Measurements from ENCODE around the gene WNT9B. TPM values are rescaled to one million over a fixed set of nuclear protein-coding genes. Genes with fewer than 3 reads are reported as not detected.

Gene WNT9B
- polyA plus RNA-seq, 1 donor from 2014 or later, result not detected

- Mint-ChIP-seq H3K4me1 (peaks cover 0 to under 1% (median 0%) of the 10 kb centered on the region in 3 donors), H3K9me3 (no peaks in the 10 kb centered on the region), H3K36me3 (no peaks in the 10 kb centered on the region), H3K4me3 (no peak overlapping the region), H3K27ac (no peak overlapping the region), H3K27me3 (peaks cover 26% of the 10 kb centered on the region)
Measured at GRCh38 chr17:46857600-46857999, 6.2 kb downstream of the WNT9B start.

- Mint-ChIP-seq H3K27ac (no peak overlapping the region), H3K36me3 (no peaks in the 10 kb centered on the region), H3K4me3 (no peak overlapping the region), H3K9me3 (peaks cover 0 to 2% (median 0%) of the 10 kb centered on the region in 3 donors), H3K4me1 (no peaks in the 10 kb centered on the region), H3K27me3 (peaks cover 19% of the 10 kb centered on the region)
Measured at GRCh38 chr17:46859996-46860395, 8.6 kb downstream of the WNT9B start.

GRCh38 chr17:46862949-46863348 is 11.6 kb downstream of the WNT9B start:
- no peaks in the 10 kb centered on the region for H3K36me3 Mint-ChIP-seq
- peaks cover 0 to 2% (median 0%) of the 10 kb centered on the region in 3 donors for H3K9me3 Mint-ChIP-seq
- no peak overlapping the region for H3K4me3 Mint-ChIP-seq
- H3K27ac Mint-ChIP-seq, result no peak overlapping the region
- H3K27me3 Mint-ChIP-seq, result peaks cover 18% of the 10 kb centered on the region
- peaks cover 0 to 2% (median 0%) of the 10 kb centered on the region in 3 donors for H3K4me1 Mint-ChIP-seq

- Mint-ChIP-seq H3K4me3 (no peak overlapping the region), H3K36me3 (no peaks in the 10 kb centered on the region), H3K9me3 (peaks cover 0 to 2% (median 0%) of the 10 kb centered on the region in 3 donors), H3K27me3 (peaks cover 18% of the 10 kb centered on the region), H3K27ac (peak overlapping the region in 1 of 3 donors; percentile 32), H3K4me1 (peaks cover 0 to 2% (median 0%) of the 10 kb centered on the region in 3 donors)
Measured at GRCh38 chr17:46863383-46864121, 12.2 kb downstream of the WNT9B start.

GRCh38 chr17:46865100-46865499 is 13.7 kb downstream of the WNT9B start:
- Mint-ChIP-seq H3K9me3 (peaks cover 0 to 2% (median 0%) of the 10 kb centered on the region in 3 donors), H3K36me3 (peaks cover 1% of the 10 kb centered on the region), H3K4me1 (peaks cover 0 to 2% (median 0%) of the 10 kb centered on the region in 3 donors), H3K27ac (peak overlapping the region in 1 of 3 donors; percentile 31), H3K27me3 (peaks cover 15% of the 10 kb centered on the region), H3K4me3 (no peak overlapping the region)

GRCh38 chr17:46866325-46866724 is 14.9 kb downstream of the WNT9B start:
- Mint-ChIP-seq H3K36me3 (peaks cover 1% of the 10 kb centered on the region), H3K27me3 (peaks cover 14% of the 10 kb centered on the region), H3K27ac (no peak overlapping the region), H3K4me3 (no peak overlapping the region), H3K4me1 (peaks cover 0 to 2% (median 0%) of the 10 kb centered on the region in 3 donors), H3K9me3 (peaks cover 0 to 2% (median 0%) of the 10 kb centered on the region in 3 donors)

GRCh38 chr17:46866747-46867146 is 15.4 kb downstream of the WNT9B start:
- H3K4me1 Mint-ChIP-seq, result peaks cover 0 to 2% (median 0%) of the 10 kb centered on the region in 3 donors
- H3K27me3 Mint-ChIP-seq, result peaks cover 14% of the 10 kb centered on the region
- no peak overlapping the region for H3K4me3 Mint-ChIP-seq
- peaks cover 1% of the 10 kb centered on the region for H3K36me3 Mint-ChIP-seq
- H3K9me3 Mint-ChIP-seq, result peaks cover 0 to 2% (median 0%) of the 10 kb centered on the region in 3 donors
- no peak overlapping the region for H3K27ac Mint-ChIP-seq

GRCh38 chr17:46868689-46869187 is 17.4 kb downstream of the WNT9B start:
- H3K27ac Mint-ChIP-seq, result no peak overlapping the region
- H3K4me3 Mint-ChIP-seq, result no peak overlapping the region
- H3K36me3 Mint-ChIP-seq, result peaks cover 1% of the 10 kb centered on the region
- H3K4me1 Mint-ChIP-seq, result peaks cover 0 to 2% (median 0%) of the 10 kb centered on the region in 3 donors
- H3K27me3 Mint-ChIP-seq, result peaks cover 9% of the 10 kb centered on the region
- H3K9me3 Mint-ChIP-seq, result peaks cover 0 to 2% (median 0%) of the 10 kb centered on the region in 3 donors

- Mint-ChIP-seq H3K36me3 (peaks cover 1% of the 10 kb centered on the region), H3K27ac (no peak overlapping the region), H3K9me3 (peaks cover 0 to 2% (median 0%) of the 10 kb centered on the region in 3 donors), H3K27me3 (peaks cover 7% of the 10 kb centered on the region), H3K4me1 (peaks cover 0 to 2% (median 0%) of the 10 kb centered on the region in 3 donors), H3K4me3 (no peak overlapping the region)
Measured at GRCh38 chr17:46869296-46869695, 17.9 kb downstream of the WNT9B start.

- Mint-ChIP-seq H3K4me3 (no peak overlapping the region), H3K9me3 (no peaks in the 10 kb centered on the region), H3K27me3 (peaks cover 3% of the 10 kb centered on the region), H3K27ac (peak overlapping the region in 1 of 3 donors; percentile 46), H3K4me1 (peaks cover 0 to 2% (median 0%) of the 10 kb centered on the region in 3 donors), H3K36me3 (peaks cover 1% of the 10 kb centered on the region)
Measured at GRCh38 chr17:46869975-46870803, 18.8 kb downstream of the WNT9B start.

- Mint-ChIP-seq H3K27me3 (peaks cover 1% of the 10 kb centered on the region), H3K4me1 (peaks cover 0 to 5% (median 0%) of the 10 kb centered on the region in 3 donors), H3K36me3 (peaks cover 1% of the 10 kb centered on the region), H3K27ac (no peak overlapping the region), H3K9me3 (no peaks in the 10 kb centered on the region), H3K4me3 (no peak overlapping the region)
Measured at GRCh38 chr17:46872421-46872820, 21.0 kb downstream of the WNT9B start.

GRCh38 chr17:46873941-46874645 is 22.7 kb downstream of the WNT9B start:
- Mint-ChIP-seq H3K36me3 (no peaks in the 10 kb centered on the region), H3K9me3 (no peaks in the 10 kb centered on the region), H3K27ac (no peak overlapping the region), H3K4me3 (no peak overlapping the region), H3K4me1 (peaks cover 0 to 5% (median 0%) of the 10 kb centered on the region in 3 donors), H3K27me3 (no peaks in the 10 kb centered on the region)

- no peak overlapping the region for H3K4me3 Mint-ChIP-seq
- H3K9me3 Mint-ChIP-seq, result no peaks in the 10 kb centered on the region
- H3K27me3 Mint-ChIP-seq, result peaks cover under 1% of the 10 kb centered on the region
- H3K36me3 Mint-ChIP-seq, result no peaks in the 10 kb centered on the region
- peaks cover 0 to 5% (median 0%) of the 10 kb centered on the region in 3 donors for H3K4me1 Mint-ChIP-seq
- H3K27ac Mint-ChIP-seq, result peak overlapping the region in 1 of 3 donors; percentile 87
Measured at GRCh38 chr17:46874906-46875305, 23.5 kb downstream of the WNT9B start.

- Mint-ChIP-seq H3K27ac (peak overlapping the region in 1 of 3 donors; percentile 87), H3K4me3 (no peak overlapping the region), H3K27me3 (peaks cover 3% of the 10 kb centered on the region), H3K9me3 (no peaks in the 10 kb centered on the region), H3K36me3 (no peaks in the 10 kb centered on the region), H3K4me1 (peaks cover 0 to 5% (median 0%) of the 10 kb centered on the region in 3 donors)
Measured at GRCh38 chr17:46875849-46876352, 24.5 kb downstream of the WNT9B start.
